ENCODE results near the gene DST.

GRCh38 chr6:56435326-56435725, 207.4 kb downstream of the DST start:
- no peak for TF ChIP-seq POLR2A (IDR thresholded peaks at IDR 0.05)
- TF ChIP-seq, protein P1, sequence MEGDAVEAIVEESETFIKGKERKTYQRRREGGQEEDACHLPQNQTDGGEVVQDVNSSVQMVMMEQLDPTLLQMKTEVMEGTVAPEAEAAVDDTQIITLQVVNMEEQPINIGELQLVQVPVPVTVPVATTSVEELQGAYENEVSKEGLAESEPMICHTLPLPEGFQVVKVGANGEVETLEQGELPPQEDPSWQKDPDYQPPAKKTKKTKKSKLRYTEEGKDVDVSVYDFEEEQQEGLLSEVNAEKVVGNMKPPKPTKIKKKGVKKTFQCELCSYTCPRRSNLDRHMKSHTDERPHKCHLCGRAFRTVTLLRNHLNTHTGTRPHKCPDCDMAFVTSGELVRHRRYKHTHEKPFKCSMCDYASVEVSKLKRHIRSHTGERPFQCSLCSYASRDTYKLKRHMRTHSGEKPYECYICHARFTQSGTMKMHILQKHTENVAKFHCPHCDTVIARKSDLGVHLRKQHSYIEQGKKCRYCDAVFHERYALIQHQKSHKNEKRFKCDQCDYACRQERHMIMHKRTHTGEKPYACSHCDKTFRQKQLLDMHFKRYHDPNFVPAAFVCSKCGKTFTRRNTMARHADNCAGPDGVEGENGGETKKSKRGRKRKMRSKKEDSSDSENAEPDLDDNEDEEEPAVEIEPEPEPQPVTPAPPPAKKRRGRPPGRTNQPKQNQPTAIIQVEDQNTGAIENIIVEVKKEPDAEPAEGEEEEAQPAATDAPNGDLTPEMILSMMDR (IDR thresholded peaks at IDR 0.05), result no peak
